Endometrial microvascular endothelial cells (primary cell): Measurements from ENCODE around the gene ZNF529. TPM values are rescaled to one million over a fixed set of nuclear protein-coding genes. Genes with fewer than 3 reads are reported as not detected.
"Not testable (repeated sequence)": the region's sequence is repeated elsewhere in the genome, so short reads cannot be mapped to it uniquely, and the experiment has no call there.

ENCODE experiments used
- in situ Hi-C: cut with HindIII; loops from 2 replicates; pipeline ENCODE4 v1.10.0; 2017; ENCODE audit warnings: low sequenced_read_pairs, low pct_unique_long_range_greater_than_20kb; ENCODE audit errors: inconsistent ontology term
- total RNA-seq: library from RNA; depleted of rRNA; stranded (reverse); fragments of >200 nt; gene quantifications from one replicate; pipeline ENCODE4 v1.2.3, GENCODE V29; 2015; ENCODE audit errors: inconsistent ontology term

ZNF529 gene
- 2.6 TPM for total RNA-seq

- in situ Hi-C loops: no loop called here
These were observed at the start of gene ZNF529 for GRCh38 chr19:36573020-36573894. TSS of gene ZNF529 (minus strand) at chr19:36573292. CDS start at chr19:36572346, 946 bp downstream.

DNA sequence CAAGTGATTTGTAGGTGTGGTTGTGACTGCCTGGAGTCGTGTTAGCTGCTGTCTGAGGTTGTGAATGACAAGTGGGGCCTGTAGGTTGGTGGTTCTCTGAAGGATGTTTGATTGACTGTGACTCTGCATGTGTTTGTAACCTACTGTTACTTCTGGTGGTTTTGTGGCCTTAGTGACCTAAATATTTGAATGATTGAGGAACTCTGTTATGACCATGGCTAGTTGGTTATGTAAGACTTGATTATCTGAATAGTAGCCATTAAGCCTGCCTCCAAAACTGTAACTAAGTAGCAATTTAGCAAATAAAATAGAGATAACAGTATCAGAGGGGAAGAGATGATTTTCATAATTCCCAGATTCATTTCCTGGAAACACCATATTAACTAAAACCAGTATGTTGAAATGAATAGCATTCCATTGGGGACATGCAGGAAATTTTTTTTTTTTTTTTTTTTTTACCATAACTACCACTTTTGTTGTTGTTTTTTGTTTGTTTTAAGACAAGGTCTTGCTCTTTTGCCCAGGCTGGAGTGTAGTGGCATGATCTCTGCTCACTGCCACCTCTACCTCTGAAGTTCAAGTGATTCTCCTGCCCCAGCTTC, 32.9 kb upstream of the ZNF529 start:
- in situ Hi-C loops: no loop called here

- in situ Hi-C loops: no loop called here
These were observed 32.2 kb upstream of the ZNF529 start, which contains the start of gene ZNF382 for GRCh38 chr19:36605101-36605876. TSS of gene ZNF382 (plus strand) at chr19:36605313. CDS start at chr19:36609915, 4,602 bp downstream.

- in situ Hi-C loops: no loop called here
These were observed 31.6 kb upstream of the ZNF529 start for GRCh38 chr19:36604656-36605100.

DNA sequence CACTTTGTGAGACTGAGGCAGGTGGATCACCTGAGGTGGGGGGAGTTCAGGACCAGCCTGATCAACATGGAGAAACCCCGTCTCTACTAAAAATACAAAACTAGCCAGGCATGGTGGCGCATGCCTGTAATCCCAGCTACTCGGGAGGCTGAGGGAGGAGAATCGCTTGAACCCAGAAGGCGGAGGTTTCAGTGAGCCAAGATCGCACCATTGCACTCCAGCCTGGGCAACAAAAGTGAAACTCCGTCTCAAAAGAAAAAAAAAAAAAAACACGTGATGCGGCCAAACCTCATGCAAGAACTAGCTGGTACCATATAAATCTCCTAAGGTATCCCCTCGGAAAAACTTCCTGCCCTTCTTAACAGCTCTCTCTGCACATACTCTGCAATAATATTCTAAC, 29.6 kb upstream of the ZNF529 start:
- in situ Hi-C loops: not testable (repeated sequence)

DNA sequence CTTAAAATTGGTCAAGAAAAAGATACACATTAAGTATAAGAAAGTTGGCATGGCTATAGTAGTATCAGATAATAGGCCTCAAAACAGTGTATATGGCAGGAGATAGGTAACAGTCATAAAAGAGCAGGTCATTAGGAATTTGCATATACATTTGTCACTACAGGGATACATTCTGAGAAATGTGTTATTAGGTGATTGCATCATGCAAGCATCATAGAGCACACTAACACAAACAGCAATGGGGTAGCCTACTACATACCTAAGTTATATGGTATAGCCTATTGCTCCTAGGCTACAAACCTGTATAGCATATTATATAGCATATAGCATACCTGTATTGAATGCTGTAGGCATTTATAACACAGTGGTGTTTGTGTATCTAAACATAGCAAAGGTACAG, 6.2 kb upstream of the ZNF529 start:
- in situ Hi-C loops: no loop called here

DNA sequence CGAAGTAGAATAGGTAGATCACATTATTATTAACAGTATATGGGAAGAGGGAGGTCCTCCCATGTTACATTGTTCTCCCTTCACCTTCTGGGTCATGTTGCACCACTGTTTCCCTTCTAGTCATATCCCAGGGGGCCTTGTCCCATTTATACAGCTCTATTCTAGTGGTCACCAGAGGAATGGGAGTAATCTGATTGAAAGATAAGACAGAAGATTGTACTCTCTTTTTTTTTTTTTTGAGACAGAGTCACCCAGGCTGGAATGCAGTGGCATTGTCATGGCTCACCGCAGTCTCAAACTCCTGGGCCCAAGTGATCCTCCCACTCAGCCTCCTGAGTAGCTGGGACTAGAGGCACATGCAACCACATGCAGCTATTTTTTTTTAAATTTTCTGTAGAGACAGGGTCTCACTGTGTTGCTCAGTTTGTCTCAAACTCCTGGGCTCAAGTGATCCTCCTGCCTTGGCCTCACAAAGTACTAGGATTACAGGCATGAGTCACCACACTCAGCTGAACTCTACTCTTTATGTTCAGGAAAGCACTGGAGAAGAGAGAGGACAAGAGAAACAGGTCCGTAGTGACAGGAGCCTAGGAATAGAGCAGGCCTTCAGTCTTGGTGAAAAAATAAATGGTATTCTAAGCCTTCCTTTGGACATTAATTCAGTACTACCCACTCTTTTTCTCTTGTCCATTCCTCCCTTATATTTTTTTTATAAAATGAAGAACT, 4.3 kb upstream of the ZNF529 start:
- in situ Hi-C loops: no loop called here

- in situ Hi-C loops: no loop called here
These were observed 1.6 kb upstream of the ZNF529 start for GRCh38 chr19:36574741-36575140.

DNA sequence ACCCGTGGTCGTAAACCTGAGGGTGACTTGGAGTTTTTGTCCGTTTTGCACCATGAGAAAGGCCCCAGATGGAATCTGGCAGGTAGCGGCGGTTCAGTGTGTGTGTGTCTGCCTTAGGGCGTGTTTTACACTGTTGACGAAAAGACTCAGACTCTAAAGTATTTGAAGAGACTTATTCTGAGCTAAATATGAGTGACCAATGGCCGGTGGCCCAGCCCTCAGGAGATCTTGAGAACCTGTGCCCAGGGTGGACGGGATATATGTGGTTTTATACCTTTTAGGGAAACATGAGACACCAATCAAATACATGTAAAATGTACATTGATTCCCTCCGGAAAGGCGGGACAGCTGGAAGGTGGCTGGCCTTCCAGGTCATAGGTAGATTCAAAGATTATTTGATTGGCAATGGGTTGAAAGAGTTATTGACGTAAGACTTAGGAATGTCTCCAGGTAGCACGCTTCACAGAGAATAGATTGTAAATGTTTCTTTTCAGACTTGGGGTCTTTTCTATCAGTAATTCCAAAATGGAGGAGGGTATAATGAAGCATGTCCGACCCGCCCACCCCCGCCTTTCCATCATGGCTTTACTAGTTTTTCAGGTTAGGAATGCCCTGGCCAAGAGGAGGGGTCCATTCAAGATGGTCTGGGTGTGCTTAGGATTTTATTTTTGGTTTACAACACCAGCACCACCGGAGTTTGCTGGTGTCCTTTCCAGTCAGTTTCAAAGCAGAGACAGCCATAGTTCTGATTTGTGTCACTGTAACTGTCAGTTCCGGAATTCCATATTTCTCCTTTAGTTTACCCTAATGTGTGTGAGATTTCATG, 1.0 kb upstream of the ZNF529 start:
- in situ Hi-C loops: no loop called here

DNA sequence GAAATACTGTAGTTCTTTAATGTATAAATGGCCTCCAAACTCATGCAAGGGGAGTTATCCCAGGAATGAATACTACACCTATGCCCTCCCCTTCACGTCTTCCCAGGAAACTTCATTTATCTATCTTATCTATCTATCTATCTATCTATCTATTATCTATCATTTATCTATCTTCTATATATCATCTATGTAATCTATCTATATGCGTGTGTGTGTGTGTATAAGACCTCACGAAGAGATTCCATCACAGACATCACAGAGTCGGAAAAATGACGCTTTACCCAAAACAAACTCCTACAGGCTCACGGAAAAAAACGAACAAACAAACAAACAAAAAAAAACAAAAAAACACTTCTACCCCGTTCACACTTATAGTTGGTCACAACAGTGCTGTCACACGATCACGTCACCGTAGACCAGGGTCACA, 486 bp downstream of the ZNF529 start:
- in situ Hi-C loops: no loop called here

DNA sequence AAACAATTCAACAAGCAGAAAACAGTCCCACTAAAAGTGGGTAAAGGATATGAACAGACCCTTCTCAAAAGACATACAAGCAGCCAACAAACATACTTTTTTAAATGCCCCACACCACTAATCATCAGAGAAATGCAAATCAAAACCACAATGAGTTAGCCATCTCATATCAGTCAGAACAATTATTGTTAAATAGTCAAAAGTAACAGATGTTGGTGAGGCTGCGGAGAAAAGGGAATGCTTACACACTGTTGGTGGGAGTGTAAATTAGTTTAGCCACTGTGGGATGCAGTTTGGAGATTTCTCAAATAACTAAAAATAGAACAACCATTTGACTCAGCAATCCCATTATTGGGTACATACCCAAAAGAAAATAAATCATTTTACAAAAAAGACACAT, 8.7 kb downstream of the ZNF529 start:
- in situ Hi-C loops: no loop called here

DNA sequence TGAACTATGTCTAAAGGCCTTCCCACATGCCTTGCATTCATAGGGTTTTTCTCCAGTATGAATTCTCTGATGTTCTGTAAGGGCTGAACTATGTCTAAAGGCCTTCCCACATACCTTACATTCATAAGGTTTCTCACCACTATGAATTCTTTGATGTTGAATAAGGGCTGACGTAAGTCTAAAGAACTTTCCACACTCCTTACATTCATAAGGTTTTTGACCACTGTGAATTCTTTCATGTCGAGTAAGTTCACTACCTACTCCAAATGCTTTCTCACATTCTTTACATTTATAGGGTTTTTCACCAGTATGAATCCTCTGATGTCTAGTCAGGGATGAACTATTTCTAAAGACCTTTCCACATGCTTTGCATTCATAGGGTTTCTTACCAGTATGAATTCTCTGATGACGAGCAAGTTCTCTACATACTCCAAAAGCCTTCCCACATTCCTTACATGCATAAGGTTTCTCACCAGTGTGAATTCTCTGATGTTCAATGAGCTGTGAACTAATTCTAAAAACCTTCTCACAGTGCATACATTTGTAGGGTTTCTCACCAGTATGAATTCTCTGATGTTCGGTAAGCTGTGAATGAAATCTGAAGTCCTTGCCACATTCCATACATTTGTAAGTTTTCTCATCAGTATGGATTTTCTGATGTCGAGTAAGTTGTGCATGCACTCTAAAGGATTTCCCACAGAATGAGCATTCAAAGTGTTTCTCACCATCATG, 25.9 kb downstream of the ZNF529 start:
- in situ Hi-C loops: no loop called here

DNA sequence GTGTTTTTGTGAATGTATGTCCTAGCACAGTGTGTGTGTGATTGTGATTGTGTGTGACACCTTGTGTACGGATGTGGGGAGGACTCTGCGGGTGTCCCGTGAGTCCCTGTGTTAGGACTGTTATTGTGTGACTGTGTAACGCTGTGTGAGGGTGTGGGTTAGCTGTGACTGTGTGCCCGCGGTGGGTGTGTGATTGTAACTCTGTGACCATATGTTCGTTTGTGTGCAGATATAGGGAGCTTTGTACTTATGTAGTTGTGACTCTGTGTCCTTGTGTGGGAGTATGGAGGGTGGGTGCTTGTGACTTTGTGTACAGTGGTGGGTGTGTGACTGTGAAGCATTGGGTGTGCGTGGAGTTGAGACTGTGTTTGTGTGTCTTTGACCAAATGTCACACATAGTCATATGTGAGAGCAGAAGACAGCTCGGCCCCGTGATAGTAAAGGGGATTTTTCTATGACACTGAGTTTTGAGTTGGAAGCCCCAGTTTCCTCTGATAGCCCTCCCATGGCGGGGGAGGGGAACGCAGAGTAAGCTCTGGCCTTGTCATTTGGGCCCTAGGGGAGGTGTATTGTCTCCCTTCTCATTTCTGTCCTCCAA, 44.1 kb downstream of the ZNF529 start:
- in situ Hi-C loops: no loop called here

DNA sequence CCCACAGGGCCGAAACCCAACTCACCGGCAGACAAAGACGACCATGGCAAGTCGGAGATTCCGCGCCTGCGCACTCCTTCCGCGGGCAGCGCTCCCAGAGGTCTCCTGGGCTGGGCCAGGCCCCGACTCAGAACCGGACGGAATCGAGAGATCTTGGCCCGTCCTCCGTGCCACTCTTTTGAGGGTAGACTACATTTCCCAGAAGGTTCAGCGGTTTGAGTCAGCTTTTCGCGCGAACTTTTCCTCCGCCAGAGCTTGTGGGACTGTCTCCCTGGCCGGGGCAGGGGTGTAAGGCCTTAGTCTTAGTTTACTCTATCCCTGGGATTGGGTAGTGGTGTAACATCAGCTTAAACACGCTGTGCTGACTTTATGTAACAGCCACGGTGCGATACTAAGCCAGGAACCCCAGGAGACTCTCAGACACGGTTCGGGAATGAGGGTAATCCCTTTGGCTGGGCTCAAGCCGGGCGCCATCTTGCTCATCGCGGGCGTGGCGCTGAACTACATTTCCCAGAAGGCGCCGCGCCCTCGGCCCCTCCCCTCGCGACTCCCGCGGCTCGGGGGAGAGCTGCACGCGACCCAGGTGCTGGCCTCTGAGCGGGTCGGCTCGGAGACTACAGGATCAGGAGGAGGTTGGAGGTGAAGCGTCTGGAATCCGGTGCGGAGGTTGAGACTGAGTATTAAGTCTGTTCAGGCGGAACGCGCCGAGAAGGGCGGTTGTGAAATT, 44.7 kb downstream of the ZNF529 start, which contains the start of gene ZNF260:
Gene ZNF260, minus strand, starts transcription at position 78 of the 727 bp plus-strand sequence. CDS start 13,033 bp downstream, outside the sequence.
- in situ Hi-C loops: no loop called here

DNA sequence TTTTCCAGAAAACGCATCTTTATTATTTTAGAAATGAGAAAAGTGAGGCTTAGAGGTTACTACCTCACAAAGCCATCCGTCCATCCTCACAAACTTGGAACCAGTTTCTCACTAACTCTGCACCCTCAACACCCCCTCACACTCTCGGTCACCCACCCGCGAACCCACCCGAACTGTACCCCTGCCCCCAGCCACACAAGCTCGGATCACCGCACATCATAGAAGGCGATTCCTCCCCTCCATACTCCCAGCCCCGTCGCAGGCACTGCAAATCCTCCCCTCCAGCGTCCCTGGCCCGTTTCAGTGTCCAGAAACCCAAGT, 45.3 kb downstream of the ZNF529 start:
- in situ Hi-C loops: no loop called here

DNA sequence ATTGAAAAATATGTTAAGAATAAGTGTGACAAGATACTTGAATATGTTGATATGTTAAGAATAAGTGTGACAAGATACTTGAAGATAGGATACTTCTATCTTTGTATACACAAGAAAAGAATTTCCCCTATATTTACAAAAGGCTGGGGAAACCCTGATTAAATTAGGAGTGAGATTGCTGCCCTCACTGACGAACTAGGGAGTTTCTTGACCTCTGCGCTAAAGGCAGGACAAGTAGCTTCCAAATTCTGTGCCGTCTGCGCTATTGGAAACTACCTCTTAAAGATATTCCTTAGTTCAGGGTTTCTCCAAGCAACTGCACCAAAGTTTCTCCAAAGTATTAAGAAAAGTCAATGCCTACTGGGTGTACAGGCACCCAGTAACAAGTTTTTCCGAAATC, 45.8 kb downstream of the ZNF529 start:
- in situ Hi-C loops: no loop called here
